Ascending aorta (tissue), 2 donors: Measurements from ENCODE around the gene CNOT6. TPM values are rescaled to one million over a fixed set of nuclear protein-coding genes. Genes with fewer than 3 reads are reported as not detected.

Experiments used
- DNase-seq, 2 donors: peaks; one replicate each; pipeline ENCODE4 v3.0.0-alpha.2; 2019; ENCODE audit warnings: low spot score in 2 of 2
- H3K27ac ChIP-seq, 2 donors: fragments of 200-600 bp; sonication (generic); one replicate each; pipeline ENCODE4 v1.5.1; 2016 to 2017; ENCODE audit warnings: mild to moderate bottlenecking in 1 of 2
- H3K27me3 ChIP-seq: fragments of 200-600 bp; sonication (generic); one replicate; pipeline ENCODE4 v1.5.1; 2017
- H3K36me3 ChIP-seq, 2 donors: fragments of 200-600 bp; sonication (generic); one replicate each; pipeline ENCODE4 v1.5.1; 2016
- H3K4me1 ChIP-seq, 2 donors: fragments of 200-600 bp; sonication (generic); one replicate each; pipeline ENCODE4 v1.5.1; 2016 to 2017; ENCODE audit warnings: mild to moderate bottlenecking in 1 of 2
- H3K4me3 ChIP-seq, 2 donors: fragments of 200-600 bp; sonication (generic); one replicate each; pipeline ENCODE4 v1.5.1; 2016 to 2017; ENCODE audit warnings: mild to moderate bottlenecking in 1 of 2
- H3K9me3 ChIP-seq, 2 donors: fragments of 200-600 bp; sonication (generic); one replicate each; pipeline ENCODE4 v1.5.1; 2016
- intact Hi-C: fragments of 100-400 bp; cut with DNase I; formaldehyde crosslinking; loops from one replicate; pipeline ENCODE4 v1.15.1; 2023
- total RNA-seq: library from RNA; depleted of rRNA; stranded (reverse); fragments of >200 nt; gene quantifications from one replicate; pipeline ENCODE4 v1.1.0, GENCODE V29; 2016
- TF ChIP-seq, protein P1 (sequence below), 3 experiments: fragments of 200-600 bp in 2 of 3; fragments of 450-650 bp in 1 of 3; sonication (generic) in 2 of 3; IDR thresholded peaks; one replicate each; pipeline ENCODE4 v1.5.1; 2016 to 2019; ENCODE audit warnings: antibody characterized with exemption in 3 of 3, mild to moderate bottlenecking in 1 of 3, moderate library complexity in 1 of 3

CNOT6 gene
- total RNA-seq, 1 donor from 2014 or later = 12.0 TPM

DNA sequence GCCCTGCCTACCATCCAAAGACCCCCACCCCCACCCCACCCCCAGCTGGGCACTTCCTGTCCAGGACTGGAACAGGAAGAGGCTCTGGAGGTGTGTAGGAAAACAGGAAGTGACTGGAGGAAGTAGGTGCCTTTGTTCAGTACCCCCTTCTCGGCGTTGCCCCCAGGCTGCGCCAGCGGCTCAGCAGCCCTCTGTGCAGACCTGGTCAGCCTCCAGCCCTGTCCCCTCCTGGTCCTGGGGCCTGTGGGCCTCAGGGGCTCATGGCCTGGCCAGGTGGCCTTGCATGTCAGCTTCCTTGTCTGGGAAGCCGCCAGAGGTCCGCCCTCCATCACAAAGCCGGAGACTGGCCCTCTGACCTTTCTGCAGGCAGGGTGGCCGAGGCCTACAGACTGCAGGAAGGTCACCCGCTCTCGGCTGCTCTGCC lies 129.2 kb downstream of the CNOT6 start:
- Histone ChIP-seq H3K27me3 (no peaks in the 10 kb centered on the region), H3K4me1 (no peaks in the 10 kb centered on the region), H3K9me3 (no peaks in the 10 kb centered on the region), H3K36me3 (no peaks in the 10 kb centered on the region), H3K27ac (no peak overlapping the region), H3K4me3 (no peak overlapping the region)
- TF ChIP-seq, protein P1, sequence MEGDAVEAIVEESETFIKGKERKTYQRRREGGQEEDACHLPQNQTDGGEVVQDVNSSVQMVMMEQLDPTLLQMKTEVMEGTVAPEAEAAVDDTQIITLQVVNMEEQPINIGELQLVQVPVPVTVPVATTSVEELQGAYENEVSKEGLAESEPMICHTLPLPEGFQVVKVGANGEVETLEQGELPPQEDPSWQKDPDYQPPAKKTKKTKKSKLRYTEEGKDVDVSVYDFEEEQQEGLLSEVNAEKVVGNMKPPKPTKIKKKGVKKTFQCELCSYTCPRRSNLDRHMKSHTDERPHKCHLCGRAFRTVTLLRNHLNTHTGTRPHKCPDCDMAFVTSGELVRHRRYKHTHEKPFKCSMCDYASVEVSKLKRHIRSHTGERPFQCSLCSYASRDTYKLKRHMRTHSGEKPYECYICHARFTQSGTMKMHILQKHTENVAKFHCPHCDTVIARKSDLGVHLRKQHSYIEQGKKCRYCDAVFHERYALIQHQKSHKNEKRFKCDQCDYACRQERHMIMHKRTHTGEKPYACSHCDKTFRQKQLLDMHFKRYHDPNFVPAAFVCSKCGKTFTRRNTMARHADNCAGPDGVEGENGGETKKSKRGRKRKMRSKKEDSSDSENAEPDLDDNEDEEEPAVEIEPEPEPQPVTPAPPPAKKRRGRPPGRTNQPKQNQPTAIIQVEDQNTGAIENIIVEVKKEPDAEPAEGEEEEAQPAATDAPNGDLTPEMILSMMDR (IDR thresholded peaks at IDR 0.05) = no peak
- DNase-seq = no peak
- intact Hi-C loops = no loop called here

DNA sequence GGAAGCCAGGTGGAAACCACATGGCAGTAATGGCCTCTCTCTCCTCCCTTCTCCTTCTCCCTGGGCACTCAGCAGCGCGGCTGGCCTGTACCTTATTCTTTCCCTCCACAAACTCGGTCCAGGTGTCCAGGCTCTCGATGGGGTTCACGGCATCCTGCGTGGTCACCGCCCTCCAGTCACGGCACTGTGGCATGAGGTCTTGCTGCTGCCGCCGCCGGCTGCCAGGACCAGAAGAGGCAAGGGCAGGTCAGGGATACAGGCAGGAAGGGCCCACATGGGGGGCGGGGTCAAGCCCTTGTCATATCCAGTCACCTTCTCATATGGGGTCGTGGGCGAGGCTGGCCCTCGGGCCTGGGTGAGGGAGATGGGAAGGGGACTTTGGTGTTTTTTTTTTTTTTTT lies 129.7 kb downstream of the CNOT6 start:
- H3K27ac ChIP-seq = no peak overlapping the region

DNA sequence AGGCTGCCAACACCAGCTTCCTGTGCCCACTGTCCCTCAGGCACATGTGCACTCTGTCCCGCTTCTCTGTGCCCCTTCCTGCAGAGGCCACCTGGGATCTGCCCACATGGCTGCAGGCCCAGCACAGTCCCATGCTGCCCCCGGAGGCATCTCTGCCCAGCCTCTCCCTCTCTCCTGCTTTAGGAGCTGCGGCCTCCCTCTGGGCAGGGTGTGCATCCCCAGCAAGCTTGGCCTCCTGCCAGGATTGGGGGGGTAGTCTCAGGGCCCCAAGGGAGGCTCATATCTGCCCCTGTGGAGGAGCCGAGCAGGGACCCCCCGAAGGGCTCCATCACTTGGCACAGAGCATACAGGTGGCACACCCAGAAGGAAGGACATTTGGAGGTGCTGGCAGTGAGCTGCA lies 130.4 kb downstream of the CNOT6 start:
- H3K9me3 ChIP-seq = no peaks in the 10 kb centered on the region
- no peaks in the 10 kb centered on the region for H3K4me1 ChIP-seq
- no peak overlapping the region for H3K27ac ChIP-seq
- H3K27me3 ChIP-seq = no peaks in the 10 kb centered on the region
- no peak for DNase-seq
- no peaks in the 10 kb centered on the region for H3K36me3 ChIP-seq
- intact Hi-C loops = no loop called here
- H3K4me3 ChIP-seq = no peak overlapping the region
- TF ChIP-seq, protein P1 (IDR thresholded peaks at IDR 0.05) = no peak

More for the DNA sequence above, 129.7 kb downstream of the CNOT6 start:
- no peaks in the 10 kb centered on the region for H3K27me3 ChIP-seq
- intact Hi-C loops = no loop called here
- no peaks in the 10 kb centered on the region for H3K4me1 ChIP-seq
- no peak overlapping the region for H3K4me3 ChIP-seq
- no peak for DNase-seq
- H3K9me3 ChIP-seq = no peaks in the 10 kb centered on the region
- TF ChIP-seq, protein P1 (IDR thresholded peaks at IDR 0.05) = no peak
- no peaks in the 10 kb centered on the region for H3K36me3 ChIP-seq

DNA sequence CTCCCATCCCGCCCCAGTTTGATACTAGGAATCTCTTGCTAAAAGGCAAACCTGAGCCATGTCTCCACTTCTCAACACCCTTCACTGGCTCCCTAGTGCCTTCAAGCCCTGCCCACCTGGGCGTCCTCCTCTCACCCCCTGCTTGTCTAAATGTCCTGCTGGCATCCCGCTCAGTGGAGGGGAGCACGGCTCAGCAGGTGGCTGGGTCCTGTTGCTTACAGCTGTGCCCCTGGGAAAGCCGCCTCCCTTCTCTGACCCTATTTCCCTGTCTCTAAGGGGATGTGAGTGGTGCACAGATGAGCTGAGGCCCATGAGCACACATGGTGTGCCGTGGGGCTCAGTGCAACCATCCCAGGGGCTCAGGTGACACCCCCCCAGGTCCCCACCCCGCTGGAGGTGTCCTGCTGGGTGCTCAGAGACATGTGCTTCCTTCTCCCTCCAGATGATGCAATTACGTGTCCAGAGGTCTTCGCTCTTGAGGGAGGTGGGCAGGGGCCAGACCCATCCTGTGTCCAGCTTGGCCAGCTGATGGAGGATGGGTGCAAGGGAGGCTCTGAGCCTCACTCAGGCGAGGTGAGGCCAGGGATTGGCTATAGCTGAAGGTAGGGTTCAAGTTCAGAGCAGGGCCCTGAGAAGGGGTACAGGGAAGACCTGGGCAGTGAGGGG lies 131.1 kb downstream of the CNOT6 start:
- Histone ChIP-seq H3K4me1 (no peaks in the 10 kb centered on the region), H3K27me3 (no peaks in the 10 kb centered on the region), H3K4me3 (no peak overlapping the region), H3K9me3 (no peaks in the 10 kb centered on the region), H3K27ac (no peak overlapping the region), H3K36me3 (no peaks in the 10 kb centered on the region)
- TF ChIP-seq, protein P1 (IDR thresholded peaks at IDR 0.05) = no peak
- DNase-seq = no peak
- intact Hi-C loops = no loop called here

DNA sequence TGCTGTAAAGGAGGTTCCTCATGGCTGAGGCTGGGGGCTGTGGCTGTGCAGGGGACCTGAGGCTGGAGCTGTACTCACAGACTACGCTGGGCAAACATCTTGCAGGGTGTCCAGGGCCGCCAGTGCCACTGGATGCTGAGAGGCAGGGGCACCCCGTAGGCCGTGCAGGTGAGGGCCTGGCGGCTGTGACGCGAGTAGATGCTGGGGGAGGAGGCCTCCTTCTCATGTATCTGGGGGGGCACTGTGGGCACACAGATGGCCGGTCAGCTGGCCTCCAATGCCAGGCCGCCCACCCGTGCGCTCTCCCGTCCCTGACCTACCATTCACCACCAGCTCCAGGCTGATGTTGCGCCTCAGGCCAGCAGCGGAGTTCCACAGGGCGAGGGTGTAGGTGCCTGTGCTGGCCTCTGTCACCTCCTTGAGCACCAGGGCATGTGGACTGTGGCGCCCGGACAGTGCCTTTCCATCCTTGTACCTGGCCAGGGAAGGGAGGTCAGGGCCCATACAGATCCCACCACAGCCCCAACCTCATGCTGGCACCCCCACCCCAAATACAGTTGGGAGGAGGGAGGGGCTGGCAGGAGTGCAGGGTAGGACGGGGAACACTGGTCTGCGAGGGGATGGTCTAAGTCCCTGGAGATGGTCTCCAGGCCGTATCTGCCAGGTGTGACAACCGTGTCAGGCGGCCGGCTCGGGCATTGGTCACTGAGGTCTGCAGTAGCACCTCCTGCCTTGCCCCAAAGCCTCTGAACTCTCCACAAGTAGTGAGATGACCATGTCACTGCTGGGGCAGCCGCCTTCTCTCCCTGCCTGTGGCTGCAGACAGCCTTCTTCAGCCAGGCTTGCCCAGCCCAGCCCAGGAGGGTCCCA lies 131.8 kb downstream of the CNOT6 start:
- no peak for DNase-seq
- Histone ChIP-seq H3K27me3 (no peaks in the 10 kb centered on the region), H3K9me3 (no peaks in the 10 kb centered on the region), H3K4me1 (no peaks in the 10 kb centered on the region), H3K27ac (no peak overlapping the region), H3K4me3 (no peak overlapping the region), H3K36me3 (no peaks in the 10 kb centered on the region)
- intact Hi-C loops = no loop called here
- TF ChIP-seq, protein P1 (IDR thresholded peaks at IDR 0.05) = no peak
